H1 (cell line): ENCODE results near the gene TMEM116. TPM values are rescaled to one million over a fixed set of nuclear protein-coding genes. Genes with fewer than 3 reads are reported as not detected.

ENCODE experiments used
- CTCF ChIA-PET: fragments of 300-600 bp; sonication (Branson Sonifier 250); formaldehyde crosslinking; loops from one replicate; lab custom pipeline; 2021; ENCODE audit not compliant: partially characterized antibody; lab: Charles Lee
- POLR2A ChIA-PET: fragments of 300-600 bp; sonication (Branson Sonifier 250); formaldehyde crosslinking; loops from one replicate; lab custom pipeline; 2021; ENCODE audit warnings: inconsistent platforms; ENCODE audit not compliant: partially characterized antibody; lab: Charles Lee
- DNase-seq, 2 experiments: peaks; one replicate each; pipeline versions ENCODE4 v3.0.0 to v3.0.0-alpha.2; 2010 to 2022; ENCODE audit warnings: low spot score in 2 of 2, low read depth in 1 of 2, mixed read lengths in 1 of 2
- FAIRE-seq: peaks from 2 replicates; lab custom pipeline; 2011; peaks lifted over from hg19 to GRCh38; lab: Jason Lieb, UNC
- H2AFZ ChIP-seq: 2 replicates; pipeline ENCODE4 v1.8.1; 2012; ENCODE audit warnings: low read length, inconsistent platforms
- H2AK5ac ChIP-seq: 2 replicates; pipeline ENCODE4 v1.6.1; 2013; ENCODE audit warnings: low read depth, low read length
- H2BK120ac ChIP-seq: replicated peaks from 2 replicates; pipeline ENCODE3; 2013; ENCODE audit warnings: low read depth, low read length, inconsistent platforms
- H2BK12ac ChIP-seq: 2 replicates; pipeline ENCODE4 v1.6.1; 2013; ENCODE audit warnings: low read depth, low read length
- H2BK15ac ChIP-seq: 2 replicates; pipeline ENCODE4 v1.6.1; 2013; ENCODE audit warnings: low read length
- H2BK20ac ChIP-seq: 2 replicates; pipeline ENCODE4 v1.6.1; 2013; ENCODE audit warnings: low read length
- H2BK5ac ChIP-seq: 2 replicates; pipeline ENCODE4 v1.6.1; 2013; ENCODE audit warnings: low read depth, low read length
- H3K14ac ChIP-seq: 2 replicates; pipeline ENCODE4 v1.6.1; 2013; ENCODE audit warnings: inconsistent platforms; ENCODE audit not compliant: insufficient read length
- H3K18ac ChIP-seq: 2 replicates; pipeline ENCODE4 v1.6.1; 2013; ENCODE audit warnings: low read length; ENCODE audit errors: extremely low read depth
- H3K23ac ChIP-seq: 2 replicates; pipeline ENCODE4 v1.6.1; 2013; ENCODE audit warnings: inconsistent platforms; ENCODE audit not compliant: insufficient read length
- H3K23me2 ChIP-seq: 2 replicates; pipeline ENCODE4 v1.6.1; 2013; ENCODE audit warnings: low read depth, low read length
- H3K27ac ChIP-seq: 2 replicates; pipeline ENCODE4 v1.6.1; 2011; ENCODE audit warnings: low read depth, low read length, inconsistent platforms
- H3K27me3 ChIP-seq, 4 experiments: replicated peaks in 1 of 4; 1 replicate in 1 of 4; 2 replicates in 3 of 4; pipeline versions ENCODE4 v1.6.1 to v1.8.1; 2011 to 2013; ENCODE audit warnings: low read length in 3 of 4, mild to moderate bottlenecking in 3 of 4, inconsistent platforms in 2 of 4, mixed read lengths in 2 of 4, moderate library complexity in 1 of 4; ENCODE audit not compliant: control insufficient read depth in 3 of 4, insufficient read depth in 3 of 4; ENCODE audit errors: extremely low read depth in 1 of 4
- H3K36me3 ChIP-seq, 4 experiments: 2 replicates each; pipeline versions ENCODE4 v1.6.1 to v1.8.1; 2011 to 2013; ENCODE audit warnings: mild to moderate bottlenecking in 4 of 4, low read length in 3 of 4, moderate library complexity in 2 of 4, control low read depth in 1 of 4, inconsistent platforms in 1 of 4; ENCODE audit not compliant: insufficient read depth in 4 of 4, control insufficient read depth in 2 of 4
- H3K4ac ChIP-seq: replicated peaks from 2 replicates; pipeline ENCODE3; 2013; ENCODE audit warnings: low read length, low read depth, mixed read lengths, inconsistent platforms; ENCODE audit not compliant: insufficient read length
- H3K4me1 ChIP-seq, 4 experiments: replicated peaks in 1 of 4; 1 replicate in 1 of 4; 2 replicates in 3 of 4; pipeline versions ENCODE4 v1.6.1 to v1.8.1; 2011 to 2013; ENCODE audit warnings: low read length in 3 of 4, inconsistent platforms in 2 of 4, mixed read lengths in 1 of 4; ENCODE audit not compliant: insufficient read depth in 4 of 4, control insufficient read depth in 3 of 4
- H3K4me2 ChIP-seq, 2 experiments: 2 replicates each; pipeline versions ENCODE4 v1.6.1 to v1.8.1; 2011 to 2013; ENCODE audit warnings: low read depth in 2 of 2, low read length in 2 of 2, control low read depth in 1 of 2, inconsistent platforms in 1 of 2, mild to moderate bottlenecking in 1 of 2; ENCODE audit not compliant: insufficient read depth in 1 of 2
- H3K4me3 ChIP-seq, 4 experiments: fragments of 200-600, 300-600 bp in 1 of 4; sonication (generic), shearing (Covaris generic), sonication (Bioruptor Twin) in 1 of 4; 2 replicates each; pipeline versions ENCODE4 v1.5.1 to v1.8.1; 2011 to 2016; ENCODE audit warnings: low read length in 4 of 4, low read depth in 3 of 4, control low read depth in 2 of 4, inconsistent platforms in 2 of 4, mild to moderate bottlenecking in 2 of 4, mixed read lengths in 1 of 4, moderate library complexity in 1 of 4; ENCODE audit not compliant: insufficient read depth in 2 of 4; ENCODE audit errors: extremely low read depth in 1 of 4
- H3K56ac ChIP-seq: replicated peaks from 2 replicates; pipeline ENCODE3; 2013; ENCODE audit warnings: low read depth, mild to moderate bottlenecking, mixed read lengths, low read length, inconsistent platforms; ENCODE audit not compliant: insufficient read length
- H3K79me1 ChIP-seq: 2 replicates; pipeline ENCODE4 v1.6.1; 2013; ENCODE audit warnings: low read depth, low read length, control low read depth
- H3K79me2 ChIP-seq, 2 experiments: 2 replicates each; pipeline versions ENCODE4 v1.6.1 to v1.8.1; 2012 to 2013; ENCODE audit warnings: low read length in 2 of 2, mild to moderate bottlenecking in 2 of 2, inconsistent platforms in 1 of 2; ENCODE audit not compliant: insufficient read depth in 2 of 2, control insufficient read depth in 1 of 2
- H3K9ac ChIP-seq, 4 experiments: replicated peaks in 1 of 4; 1 replicate in 1 of 4; 2 replicates in 3 of 4; pipeline versions ENCODE4 v1.6.1 to v1.8.1; 2011 to 2013; ENCODE audit warnings: low read depth in 3 of 4, low read length in 3 of 4, control low read depth in 2 of 4, mild to moderate bottlenecking in 2 of 4, moderate library complexity in 2 of 4, inconsistent platforms in 1 of 4; ENCODE audit errors: extremely low read depth in 1 of 4
- H3K9me3 ChIP-seq, 2 experiments: 2 replicates each; pipeline versions ENCODE4 v1.6.1 to v1.8.1; 2012 to 2013; ENCODE audit warnings: mild to moderate bottlenecking in 2 of 2, moderate library complexity in 2 of 2, control low read depth in 1 of 2, inconsistent platforms in 1 of 2, low read depth in 1 of 2, low read length in 1 of 2, mixed read lengths in 1 of 2; ENCODE audit not compliant: insufficient read depth in 2 of 2
- H4K20me1 ChIP-seq, 2 experiments: replicated peaks in 1 of 2; 2 replicates each; pipeline versions ENCODE3 to v1.8.1; 2011 to 2013; ENCODE audit warnings: inconsistent platforms in 2 of 2, low read length in 2 of 2, mild to moderate bottlenecking in 1 of 2; ENCODE audit not compliant: insufficient read depth in 2 of 2, control insufficient read depth in 1 of 2
- H4K5ac ChIP-seq: 2 replicates; pipeline ENCODE4 v1.6.1; 2013; ENCODE audit warnings: low read length, low read depth, mixed read lengths, inconsistent platforms; ENCODE audit not compliant: insufficient read length
- H4K8ac ChIP-seq: 2 replicates; pipeline ENCODE4 v1.8.0; 2013; ENCODE audit warnings: mild to moderate bottlenecking, moderate library complexity, low read length, inconsistent platforms; ENCODE audit not compliant: insufficient read depth; ENCODE audit errors: extremely low read depth
- H4K91ac ChIP-seq: replicated peaks from 2 replicates; pipeline ENCODE3; 2013; ENCODE audit warnings: low read length, mixed read lengths, inconsistent platforms; ENCODE audit not compliant: insufficient read length
- BCL11A ChIP-seq, 2 experiments: IDR thresholded peaks; one replicate each; pipeline ENCODE4 v1.6.1; 2011; ENCODE audit warnings: low read depth in 2 of 2, low read length in 2 of 2, mild to moderate bottlenecking in 2 of 2
- CBX5 ChIP-seq: fragments of 300-800, 300-1000 bp; sonication (generic); IDR thresholded peaks from 2 replicates; pipeline ENCODE4 v1.7.1; 2016; ENCODE audit warnings: antibody characterized with exemption, low read length, low read depth
- CBX8 ChIP-seq: fragments of 300-800, 300-1000 bp; sonication (generic); IDR thresholded peaks from 2 replicates; pipeline ENCODE4 v1.7.1; 2016; ENCODE audit warnings: low read depth, low read length, borderline replicate concordance
- CEBPB ChIP-seq: IDR thresholded peaks from 2 replicates; pipeline ENCODE4 v1.6.1; 2012; ENCODE audit warnings: low read depth, low read length
- CHD1 ChIP-seq: IDR thresholded peaks from 2 replicates; pipeline ENCODE4 v1.6.1; 2012; ENCODE audit warnings: low read depth, low read length, improper control_type of control experiment
- E2F6 ChIP-seq: IDR thresholded peaks from 2 replicates; pipeline ENCODE4 v1.6.1; 2012; ENCODE audit warnings: inconsistent platforms
- FOSL1 ChIP-seq: IDR thresholded peaks from 2 replicates; pipeline ENCODE4 v1.6.1; 2011; ENCODE audit warnings: mild to moderate bottlenecking, low read depth, low read length, moderate library complexity; ENCODE audit not compliant: insufficient read depth
- KDM5A ChIP-seq: fragments of 200-600 bp; IDR thresholded peaks from 2 replicates; pipeline ENCODE4 v1.7.1; 2012; ENCODE audit warnings: mild to moderate bottlenecking, low read length, inconsistent platforms, mixed read lengths
- PHF8 ChIP-seq: fragments of 200-600 bp; sonication (generic); conservative IDR thresholded peaks from 2 replicates; pipeline ENCODE4 v1.7.1; 2012; ENCODE audit warnings: low read depth, mild to moderate bottlenecking, inconsistent platforms, low read length, moderate library complexity
- RFX5 ChIP-seq: IDR thresholded peaks from 2 replicates; pipeline ENCODE4 v1.6.1; 2011; ENCODE audit warnings: low read depth, low read length, improper control_type of control experiment, borderline replicate concordance
- SIRT6 ChIP-seq: IDR thresholded peaks from one replicate; pipeline ENCODE4 v1.7.1; 2012; ENCODE audit warnings: low read length, inconsistent platforms
- SIX5 ChIP-seq: IDR thresholded peaks from 2 replicates; pipeline ENCODE4 v1.6.1; 2011; ENCODE audit warnings: mild to moderate bottlenecking, low read depth, low read length
- TAF1 ChIP-seq: IDR thresholded peaks from 2 replicates; pipeline ENCODE4 v1.6.1; 2011; ENCODE audit warnings: mild to moderate bottlenecking, low read depth, low read length
- ZNF274 ChIP-seq: IDR thresholded peaks from 2 replicates; pipeline ENCODE4 v1.7.0; 2012; ENCODE audit warnings: low read length, borderline replicate concordance; ENCODE audit errors: extremely low read depth
- WGBS, 2 experiments: shearing (Covaris generic) in 1 of 2; methylation state at CpG; one replicate each; pipeline versions ENCODE4 v1.1.6 to v1.1.7; 2013 to 2015; ENCODE audit warnings: low lambda C conversion rate in 2 of 2, mixed read lengths in 2 of 2, inconsistent platforms in 1 of 2, low coverage in 1 of 2, missing lambda C conversion rate in 1 of 2; ENCODE audit not compliant: insufficient replicate concordance in 2 of 2, insufficient coverage in 1 of 2, insufficient read length in 1 of 2; ENCODE audit errors: extremely low coverage in 1 of 2, missing lambda C conversion rate in 1 of 2; 5-methylcytosine and 5-hydroxymethylcytosine counted together
- polyA plus RNA-seq, 7 experiments: library from polyadenylated mRNA; depleted of rRNA in 3 of 7; stranded (reverse) in 5 of 7; unstranded in 2 of 7; fragments of >200 nt in 5 of 7; fragments of 200-250 nt in 2 of 7; gene quantifications; 1 replicate in 5 of 7; 2 replicates in 1 of 7; 4 replicates in 1 of 7; pipeline versions ENCODE4 v1.2.1 to v1.2.3, GENCODE V29; 2011 to 2013; ENCODE audit warnings: missing spikeins in 2 of 7, mixed read lengths in 2 of 7
- total RNA-seq: library from RNA; stranded (reverse); fragmentation: NEBNext Ultra II Directional; extraction: Animal tissue kit (Norgen Biotek cat#: 25700); gene quantifications from 2 replicates; pipeline ENCODE4 v1.2.1, GENCODE V29; 2021

TMEM116 gene
- total and polyA plus RNA-seq, 2 of the 8 experiments (the other 6 are each of a cell fraction or from before 2014, with no cell fraction given): 8.1 to 25.2 TPM

DNA sequence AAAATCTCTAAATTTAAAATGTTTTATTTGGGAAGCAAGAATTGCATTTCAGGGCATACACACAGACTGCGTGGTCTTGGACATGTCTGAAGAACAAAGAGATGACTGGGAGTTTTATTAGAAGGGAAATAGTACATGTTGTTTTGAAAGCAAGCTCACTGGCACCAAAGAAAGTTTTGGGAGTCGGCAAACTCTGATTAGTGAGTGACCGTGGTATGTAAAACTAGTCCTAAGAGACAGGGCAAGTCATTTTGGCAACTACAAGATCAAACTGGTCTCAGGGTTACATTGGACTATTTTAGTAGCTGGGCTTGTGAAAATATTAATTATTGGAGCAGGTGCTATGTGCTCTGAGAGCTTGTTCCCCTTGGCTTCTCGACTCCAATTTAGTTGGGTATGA lies 14.9 kb downstream of the TMEM116 start:
- Histone ChIP-seq H3K56ac (no peak overlapping the region), H2BK12ac (no peak overlapping the region), H3K4me1 (no peaks in the 10 kb centered on the region), H2AK5ac (no peak overlapping the region), H4K8ac (no peak overlapping the region), H3K27me3 (no peaks in the 10 kb centered on the region), H3K4ac (no peak overlapping the region), H2AFZ (no peak overlapping the region), H3K4me3 (no peak overlapping the region), H3K36me3 (no peaks in the 10 kb centered on the region), H2BK120ac (no peak overlapping the region), H3K23ac (no peak overlapping the region), H3K18ac (no peak overlapping the region), H4K20me1 (no peaks in the 10 kb centered on the region), H4K5ac (no peak overlapping the region), H2BK20ac (no peak overlapping the region), H2BK15ac (no peak overlapping the region), H3K14ac (no peak overlapping the region), H3K79me2 (no peaks in the 10 kb centered on the region), H3K27ac (no peak overlapping the region), H3K23me2 (no peaks in the 10 kb centered on the region), H3K79me1 (no peaks in the 10 kb centered on the region), H2BK5ac (no peak overlapping the region), H3K4me2 (no peak overlapping the region), H3K9ac (no peak overlapping the region), H3K9me3 (no peaks in the 10 kb centered on the region), H4K91ac (no peak overlapping the region)
- POLR2A ChIA-PET: interaction anchor here (1.1 to 4.7 kb wide), 2 partner anchors 15 to 21 kb away, joined by 3 to 32 read pairs; partner anchors contain the start of genes ERP29 and TMEM116
- whole genome bisulfite sequencing, 2 experiments: 96% methylated on average over 4 of the region's 4 CpGs; no CpG with 5 or more reads in 1 of the 2 experiments
- TF ChIP-seq TAF1: no peak
- TF ChIP-seq CBX8: no peak
- no peak for TF ChIP-seq SIRT6
- TF ChIP-seq SIX5: no peak
- TF ChIP-seq BCL11A (IDR thresholded peaks at IDR 0.05; ENCODE audit: low read depth in 2 of 2, low read length in 2 of 2): no peak
- TF ChIP-seq KDM5A: no peak
- TF ChIP-seq RFX5: no peak
- TF ChIP-seq CHD1: no peak
- no peak for TF ChIP-seq FOSL1
- TF ChIP-seq CEBPB: no peak
- TF ChIP-seq CBX5: no peak
- no peak for TF ChIP-seq ZNF274
- TF ChIP-seq E2F6: no peak
- TF ChIP-seq PHF8: no peak
- CTCF ChIA-PET: interaction anchor here (0.8 to 1.1 kb wide), 2 partner anchors 13 to 26 kb away, joined by 3 to 4 read pairs; no protein-coding TSS in a partner anchor
- no peak for DNase-seq
- no peak for FAIRE-seq
